ENCODE data around the gene MPND. TPM values are rescaled to one million over a fixed set of nuclear protein-coding genes. Genes with fewer than 3 reads are reported as not detected.

MPND gene
- total and polyA plus RNA-seq, 12 donors, result 15.2 to 26.6 (median 20.9) TPM

GRCh38 chr19:4318460-4318859, 24.9 kb upstream of the MPND start:
- 92 to 95% methylated on average over 7 of the region's 7 CpGs for WGBS, 2 donors
- H3K9me3 ChIP-seq, result peaks cover 0 to 17% (median 0%) of the 10 kb centered on the region in 11 donors
- intact Hi-C loops (cut with DNase I), result no loop called here
- H3K27ac ChIP-seq, result no peak overlapping the region
- H3K27me3 ChIP-seq, result peaks cover 0 to 21% (median 0%) of the 10 kb centered on the region in 7 donors
- no peak for DNase-seq
- TF ChIP-seq CTCF (IDR thresholded peaks at IDR 0.05), result no peak
- H3K36me3 ChIP-seq, result no peaks in the 10 kb centered on the region
- no peak for ATAC-seq
- no peak overlapping the region for H3K4me3 ChIP-seq
- H3K4me1 ChIP-seq, result peaks cover 0 to 13% (median 0%) of the 10 kb centered on the region in 9 donors

GRCh38 chr19:4319067-4319718, 24.2 kb upstream of the MPND start:
- Histone ChIP-seq H3K9me3 (peaks cover 0 to 17% (median 0%) of the 10 kb centered on the region in 11 donors), H3K27me3 (peaks cover 0 to 21% (median 0%) of the 10 kb centered on the region in 7 donors), H3K4me1 (peaks cover 0 to 8% (median 0%) of the 10 kb centered on the region in 9 donors), H3K27ac (no peak overlapping the region), H3K36me3 (no peaks in the 10 kb centered on the region), H3K4me3 (no peak overlapping the region)
- no peak for ATAC-seq
- TF ChIP-seq CTCF (IDR thresholded peaks at IDR 0.05), result no peak
- DNase-seq, result no peak
- 93 to 95% methylated on average over 2 of the region's 2 CpGs for WGBS, 2 donors
- intact Hi-C loops (cut with DNase I), result no loop called here

DNA sequence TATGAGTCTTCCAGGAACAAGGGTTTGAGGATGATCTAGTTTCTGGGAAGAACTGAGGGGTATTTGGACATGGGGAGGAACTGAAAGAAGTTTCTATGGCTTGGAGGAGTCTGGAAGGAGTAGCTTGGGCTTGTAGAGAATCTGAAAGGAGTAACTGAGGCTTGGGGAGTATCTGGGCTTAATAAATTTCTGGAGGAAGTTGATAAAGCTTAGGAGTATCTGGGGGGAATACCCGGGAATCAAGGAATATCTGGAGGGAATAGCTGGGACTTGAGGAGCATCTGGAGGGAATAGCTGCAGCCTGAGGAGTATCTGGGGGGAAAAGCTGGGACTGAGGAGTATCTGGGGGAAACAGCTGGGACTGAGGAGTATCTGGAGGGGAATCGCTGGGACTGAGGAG, 22.9 kb upstream of the MPND start:
- intact Hi-C loops (cut with DNase I), result loop anchor here in 1 of 10 donors (10.0 kb wide), 1 partner anchor 46 kb away; the partner anchor contains the start of gene SHD

More for the DNA sequence above, 22.9 kb upstream of the MPND start:
- no peak for DNase-seq
- no peaks in the 10 kb centered on the region for H3K36me3 ChIP-seq
- H3K9me3 ChIP-seq, result peaks cover 0 to 17% (median 0%) of the 10 kb centered on the region in 11 donors
- ATAC-seq, result no peak
- no peaks in the 10 kb centered on the region for H3K4me1 ChIP-seq
- peaks cover 0 to 21% (median 0%) of the 10 kb centered on the region in 7 donors for H3K27me3 ChIP-seq
- H3K4me3 ChIP-seq, result no peak overlapping the region
- no peak for TF ChIP-seq CTCF (IDR thresholded peaks at IDR 0.05)
- WGBS, 2 donors, result 95 to 98% methylated on average over 2 of the region's 2 CpGs
- H3K27ac ChIP-seq, result no peak overlapping the region

All from heart right ventricle (tissue), 16 donors.